ENCODE results near the gene CYP4V2. TPM values are rescaled to one million over a fixed set of nuclear protein-coding genes. Genes with fewer than 3 reads are reported as not detected.
A peak's percentile ranks its signal among the peaks of the same experiment; 100 is the strongest.

CYP4V2 gene
- total and polyA plus RNA-seq, 3 experiments from 2014 or later = 10.9 to 30.1 (median 11.8) TPM

- Mint-ChIP-seq H3K4me1 (no peaks in the 10 kb centered on the region), H3K4me3 (no peak overlapping the region), H3K27ac (no peak overlapping the region), H3K36me3 (no peaks in the 10 kb centered on the region), H3K9me3 (no peaks in the 10 kb centered on the region), H3K27me3 (peaks cover 5 to 15% of the 10 kb centered on the region in 2 donors)
- POLR2A ChIA-PET = no interaction called here
- CTCF ChIA-PET = interaction anchor here (0.7 kb wide), 1 partner anchor 9 kb away, joined by 3 read pairs; no protein-coding TSS in a partner anchor
- no peaks in the 10 kb centered on the region for H3K9me3 ChIP-seq (ENCODE audit: low read length)
- H3K27ac ChIP-seq (ENCODE audit: low read depth, low read length) = no peak overlapping the region
- no peak for DNase-seq
- H3K4me3 ChIP-seq (ENCODE audit: low read length) = no peak overlapping the region
- no peaks in the 10 kb centered on the region for H3K4me1 ChIP-seq (ENCODE audit: insufficient read depth, low read length)
- H3K27me3 ChIP-seq (ENCODE audit: insufficient read depth, low read length, poor library complexity, severe bottlenecking) = no peaks in the 10 kb centered on the region
- H3K36me3 ChIP-seq (ENCODE audit: insufficient read depth, low read length) = no peaks in the 10 kb centered on the region
Observed at GRCh38 chr4:186169333-186169944, 21.9 kb upstream of the CYP4V2 start.

- H3K36me3 ChIP-seq (ENCODE audit: insufficient read depth, low read length) = no peaks in the 10 kb centered on the region
- CTCF ChIA-PET = no interaction called here
- Mint-ChIP-seq H3K27me3 (peaks cover 5 to 12% of the 10 kb centered on the region in 2 donors), H3K4me3 (no peak overlapping the region), H3K9me3 (no peaks in the 10 kb centered on the region), H3K4me1 (no peaks in the 10 kb centered on the region), H3K27ac (no peak overlapping the region), H3K36me3 (no peaks in the 10 kb centered on the region)
- no peaks in the 10 kb centered on the region for H3K9me3 ChIP-seq (ENCODE audit: low read length)
- no peak overlapping the region for H3K27ac ChIP-seq (ENCODE audit: low read depth, low read length)
- no peak overlapping the region for H3K4me3 ChIP-seq (ENCODE audit: low read length)
- no peaks in the 10 kb centered on the region for H3K4me1 ChIP-seq (ENCODE audit: insufficient read depth, low read length)
- POLR2A ChIA-PET = no interaction called here
- H3K27me3 ChIP-seq (ENCODE audit: insufficient read depth, low read length, poor library complexity, severe bottlenecking) = no peaks in the 10 kb centered on the region
- DNase-seq = no peak
Observed at GRCh38 chr4:186169945-186170802, 21.2 kb upstream of the CYP4V2 start.

GRCh38 chr4:186170966-186171365 is 20.4 kb upstream of the CYP4V2 start:
- Mint-ChIP-seq H3K27me3 (peaks cover 7 to 18% of the 10 kb centered on the region in 2 donors), H3K4me3 (no peak overlapping the region), H3K36me3 (no peaks in the 10 kb centered on the region), H3K4me1 (no peaks in the 10 kb centered on the region), H3K27ac (no peak overlapping the region), H3K9me3 (no peaks in the 10 kb centered on the region)
- Histone ChIP-seq H3K4me3 (ENCODE audit: low read length) (no peak overlapping the region), H3K9me3 (ENCODE audit: low read length) (no peaks in the 10 kb centered on the region), H3K36me3 (ENCODE audit: insufficient read depth, low read length) (no peaks in the 10 kb centered on the region), H3K27ac (ENCODE audit: low read depth, low read length) (no peak overlapping the region), H3K27me3 (ENCODE audit: insufficient read depth, low read length, poor library complexity, severe bottlenecking) (no peaks in the 10 kb centered on the region), H3K4me1 (ENCODE audit: insufficient read depth, low read length) (no peaks in the 10 kb centered on the region)
- DNase-seq = no peak
- POLR2A ChIA-PET = no interaction called here
- CTCF ChIA-PET = no interaction called here

- Histone ChIP-seq H3K9me3 (ENCODE audit: low read length) (no peaks in the 10 kb centered on the region), H3K27ac (ENCODE audit: low read depth, low read length) (no peak overlapping the region), H3K36me3 (ENCODE audit: insufficient read depth, low read length) (no peaks in the 10 kb centered on the region), H3K4me3 (ENCODE audit: low read length) (no peak overlapping the region), H3K4me1 (ENCODE audit: insufficient read depth, low read length) (no peaks in the 10 kb centered on the region), H3K27me3 (ENCODE audit: insufficient read depth, low read length, poor library complexity, severe bottlenecking) (no peaks in the 10 kb centered on the region)
- POLR2A ChIA-PET = no interaction called here
- Mint-ChIP-seq H3K27ac (no peak overlapping the region), H3K9me3 (no peaks in the 10 kb centered on the region), H3K27me3 (peaks cover 6 to 16% of the 10 kb centered on the region in 2 donors), H3K36me3 (no peaks in the 10 kb centered on the region), H3K4me3 (no peak overlapping the region), H3K4me1 (no peaks in the 10 kb centered on the region)
- CTCF ChIA-PET = no interaction called here
- no peak for DNase-seq
Observed at GRCh38 chr4:186172546-186172945, 18.8 kb upstream of the CYP4V2 start.

GRCh38 chr4:186188107-186188506 is 3.3 kb upstream of the CYP4V2 start:
- no peaks in the 10 kb centered on the region for H3K9me3 Mint-ChIP-seq
- H3K36me3 Mint-ChIP-seq = peaks cover 0 to 14% (median 5%) of the 10 kb centered on the region in 3 donors
- H3K4me1 Mint-ChIP-seq = peaks cover 23 to 30% (median 26%) of the 10 kb centered on the region in 3 donors
- Histone ChIP-seq H3K27me3 (ENCODE audit: insufficient read depth, low read length, poor library complexity, severe bottlenecking) (no peaks in the 10 kb centered on the region), H3K9me3 (ENCODE audit: low read length) (no peaks in the 10 kb centered on the region), H3K36me3 (ENCODE audit: insufficient read depth, low read length) (no peaks in the 10 kb centered on the region), H3K4me1 (ENCODE audit: insufficient read depth, low read length) (peaks cover 27% of the 10 kb centered on the region), H3K27ac (ENCODE audit: low read depth, low read length) (no peak overlapping the region), H3K4me3 (ENCODE audit: low read length) (no peak overlapping the region)
- H3K27ac Mint-ChIP-seq = peak overlapping the region in 1 of 8 donors; percentile 21
- H3K27me3 Mint-ChIP-seq = peaks cover 16 to 26% of the 10 kb centered on the region in 2 donors
- ChIA-PET POLR2A (no interaction called here), CTCF (no interaction called here)
- no peak for DNase-seq
- no peak overlapping the region for H3K4me3 Mint-ChIP-seq

GRCh38 chr4:186189656-186190055 is 1.7 kb upstream of the CYP4V2 start:
- CTCF ChIA-PET = no interaction called here
- H3K36me3 ChIP-seq (ENCODE audit: insufficient read depth, low read length) = no peaks in the 10 kb centered on the region
- POLR2A ChIA-PET = no interaction called here

GRCh38 chr4:186190581-186191199 is 677 bp upstream of the CYP4V2 start:
- H3K27ac Mint-ChIP-seq = peak overlapping the region; percentile 93 to 99 (median 95)
- DNase-seq = peak; percentile 31 to 73 (median 68)
- H3K4me1 Mint-ChIP-seq = peaks cover 34 to 52% (median 34%) of the 10 kb centered on the region in 3 donors
- peaks cover 29% of the 10 kb centered on the region for H3K4me1 ChIP-seq (ENCODE audit: insufficient read depth, low read length)
- H3K36me3 ChIP-seq (ENCODE audit: insufficient read depth, low read length) = no peaks in the 10 kb centered on the region
- no peaks in the 10 kb centered on the region for H3K9me3 ChIP-seq (ENCODE audit: low read length)
- peak overlapping the region; percentile 86 for H3K4me3 ChIP-seq (ENCODE audit: low read length)
- H3K36me3 Mint-ChIP-seq = peaks cover 0 to 27% (median 5%) of the 10 kb centered on the region in 3 donors
- H3K4me3 Mint-ChIP-seq = peak overlapping the region; percentile 88 to 96 (median 89)
- CTCF ChIA-PET = interaction anchor here (0.8 to 2.1 kb wide), 5 partner anchors 11 to 763 kb away, joined by 3 to 5 read pairs (median 4); no protein-coding TSS in a partner anchor
- peaks cover 2 to 3% of the 10 kb centered on the region in 2 donors for H3K27me3 Mint-ChIP-seq
- peak overlapping the region; percentile 94 for H3K27ac ChIP-seq (ENCODE audit: low read depth, low read length)
- POLR2A ChIA-PET = interaction anchor here (1.0 to 2.1 kb wide), 2 partner anchors 86 to 122 kb away, joined by 4 to 7 read pairs; partner anchors contain the start of genes FAM149A and TLR3
- no peaks in the 10 kb centered on the region for H3K9me3 Mint-ChIP-seq
- no peaks in the 10 kb centered on the region for H3K27me3 ChIP-seq (ENCODE audit: insufficient read depth, low read length, poor library complexity, severe bottlenecking)

More at GRCh38 chr4:186189656-186190055, 1.7 kb upstream of the CYP4V2 start:
- Histone ChIP-seq H3K9me3 (ENCODE audit: low read length) (no peaks in the 10 kb centered on the region), H3K27ac (ENCODE audit: low read depth, low read length) (peak overlapping the region; percentile 94), H3K4me3 (ENCODE audit: low read length) (peak overlapping the region; percentile 86), H3K27me3 (ENCODE audit: insufficient read depth, low read length, poor library complexity, severe bottlenecking) (no peaks in the 10 kb centered on the region), H3K4me1 (ENCODE audit: insufficient read depth, low read length) (peaks cover 29% of the 10 kb centered on the region)
- peak overlapping the region; percentile 88 to 96 (median 89) for H3K4me3 Mint-ChIP-seq
- H3K4me1 Mint-ChIP-seq = peaks cover 27 to 42% (median 29%) of the 10 kb centered on the region in 3 donors
- no peak for DNase-seq
- H3K36me3 Mint-ChIP-seq = peaks cover 0 to 17% (median 5%) of the 10 kb centered on the region in 3 donors
- H3K9me3 Mint-ChIP-seq = no peaks in the 10 kb centered on the region
- peak overlapping the region; percentile 93 to 99 (median 95) for H3K27ac Mint-ChIP-seq
- peaks cover 7 to 11% of the 10 kb centered on the region in 2 donors for H3K27me3 Mint-ChIP-seq
